H1 (cell line): ENCODE data around the gene PRICKLE3. TPM values are rescaled to one million over a fixed set of nuclear protein-coding genes. Genes with fewer than 3 reads are reported as not detected.

Experiments
- CTCF ChIA-PET: fragments of 300-600 bp; sonication (Branson Sonifier 250); formaldehyde crosslinking; loops from one replicate; lab custom pipeline; 2021; ENCODE audit not compliant: partially characterized antibody; lab: Charles Lee
- POLR2A ChIA-PET: fragments of 300-600 bp; sonication (Branson Sonifier 250); formaldehyde crosslinking; loops from one replicate; lab custom pipeline; 2021; ENCODE audit warnings: inconsistent platforms; ENCODE audit not compliant: partially characterized antibody; lab: Charles Lee
- DNase-seq, 2 experiments: peaks; one replicate each; pipeline versions ENCODE4 v3.0.0 to v3.0.0-alpha.2; 2010 to 2022; ENCODE audit warnings: low spot score in 2 of 2, low read depth in 1 of 2, mixed read lengths in 1 of 2
- FAIRE-seq: peaks from 2 replicates; lab custom pipeline; 2011; peaks lifted over from hg19 to GRCh38; lab: Jason Lieb, UNC
- H2AFZ ChIP-seq: 2 replicates; pipeline ENCODE4 v1.8.1; 2012; ENCODE audit warnings: low read length, inconsistent platforms
- H2AK5ac ChIP-seq: 2 replicates; pipeline ENCODE4 v1.6.1; 2013; ENCODE audit warnings: low read depth, low read length
- H2BK120ac ChIP-seq: replicated peaks from 2 replicates; pipeline ENCODE3; 2013; ENCODE audit warnings: low read depth, low read length, inconsistent platforms
- H2BK12ac ChIP-seq: 2 replicates; pipeline ENCODE4 v1.6.1; 2013; ENCODE audit warnings: low read depth, low read length
- H2BK15ac ChIP-seq: 2 replicates; pipeline ENCODE4 v1.6.1; 2013; ENCODE audit warnings: low read length
- H2BK20ac ChIP-seq: 2 replicates; pipeline ENCODE4 v1.6.1; 2013; ENCODE audit warnings: low read length
- H2BK5ac ChIP-seq: 2 replicates; pipeline ENCODE4 v1.6.1; 2013; ENCODE audit warnings: low read depth, low read length
- H3K14ac ChIP-seq: 2 replicates; pipeline ENCODE4 v1.6.1; 2013; ENCODE audit warnings: inconsistent platforms; ENCODE audit not compliant: insufficient read length
- H3K18ac ChIP-seq: 2 replicates; pipeline ENCODE4 v1.6.1; 2013; ENCODE audit warnings: low read length; ENCODE audit errors: extremely low read depth
- H3K23ac ChIP-seq: 2 replicates; pipeline ENCODE4 v1.6.1; 2013; ENCODE audit warnings: inconsistent platforms; ENCODE audit not compliant: insufficient read length
- H3K23me2 ChIP-seq: 2 replicates; pipeline ENCODE4 v1.6.1; 2013; ENCODE audit warnings: low read depth, low read length
- H3K27ac ChIP-seq: 2 replicates; pipeline ENCODE4 v1.6.1; 2011; ENCODE audit warnings: low read depth, low read length, inconsistent platforms
- H3K27me3 ChIP-seq, 4 experiments: replicated peaks in 1 of 4; 1 replicate in 1 of 4; 2 replicates in 3 of 4; pipeline versions ENCODE4 v1.6.1 to v1.8.1; 2011 to 2013; ENCODE audit warnings: low read length in 3 of 4, mild to moderate bottlenecking in 3 of 4, inconsistent platforms in 2 of 4, mixed read lengths in 2 of 4, moderate library complexity in 1 of 4; ENCODE audit not compliant: control insufficient read depth in 3 of 4, insufficient read depth in 3 of 4; ENCODE audit errors: extremely low read depth in 1 of 4
- H3K36me3 ChIP-seq, 4 experiments: 2 replicates each; pipeline versions ENCODE4 v1.6.1 to v1.8.1; 2011 to 2013; ENCODE audit warnings: mild to moderate bottlenecking in 4 of 4, low read length in 3 of 4, moderate library complexity in 2 of 4, control low read depth in 1 of 4, inconsistent platforms in 1 of 4; ENCODE audit not compliant: insufficient read depth in 4 of 4, control insufficient read depth in 2 of 4
- H3K4ac ChIP-seq: replicated peaks from 2 replicates; pipeline ENCODE3; 2013; ENCODE audit warnings: low read length, low read depth, mixed read lengths, inconsistent platforms; ENCODE audit not compliant: insufficient read length
- H3K4me1 ChIP-seq, 4 experiments: replicated peaks in 1 of 4; 1 replicate in 1 of 4; 2 replicates in 3 of 4; pipeline versions ENCODE4 v1.6.1 to v1.8.1; 2011 to 2013; ENCODE audit warnings: low read length in 3 of 4, inconsistent platforms in 2 of 4, mixed read lengths in 1 of 4; ENCODE audit not compliant: insufficient read depth in 4 of 4, control insufficient read depth in 3 of 4
- H3K4me2 ChIP-seq, 2 experiments: 2 replicates each; pipeline versions ENCODE4 v1.6.1 to v1.8.1; 2011 to 2013; ENCODE audit warnings: low read depth in 2 of 2, low read length in 2 of 2, control low read depth in 1 of 2, inconsistent platforms in 1 of 2, mild to moderate bottlenecking in 1 of 2; ENCODE audit not compliant: insufficient read depth in 1 of 2
- H3K4me3 ChIP-seq, 4 experiments: fragments of 200-600, 300-600 bp in 1 of 4; sonication (generic), shearing (Covaris generic), sonication (Bioruptor Twin) in 1 of 4; 2 replicates each; pipeline versions ENCODE4 v1.5.1 to v1.8.1; 2011 to 2016; ENCODE audit warnings: low read length in 4 of 4, low read depth in 3 of 4, control low read depth in 2 of 4, inconsistent platforms in 2 of 4, mild to moderate bottlenecking in 2 of 4, mixed read lengths in 1 of 4, moderate library complexity in 1 of 4; ENCODE audit not compliant: insufficient read depth in 2 of 4; ENCODE audit errors: extremely low read depth in 1 of 4
- H3K56ac ChIP-seq: replicated peaks from 2 replicates; pipeline ENCODE3; 2013; ENCODE audit warnings: low read depth, mild to moderate bottlenecking, mixed read lengths, low read length, inconsistent platforms; ENCODE audit not compliant: insufficient read length
- H3K79me1 ChIP-seq: 2 replicates; pipeline ENCODE4 v1.6.1; 2013; ENCODE audit warnings: low read depth, low read length, control low read depth
- H3K79me2 ChIP-seq, 2 experiments: 2 replicates each; pipeline versions ENCODE4 v1.6.1 to v1.8.1; 2012 to 2013; ENCODE audit warnings: low read length in 2 of 2, mild to moderate bottlenecking in 2 of 2, inconsistent platforms in 1 of 2; ENCODE audit not compliant: insufficient read depth in 2 of 2, control insufficient read depth in 1 of 2
- H3K9ac ChIP-seq, 4 experiments: replicated peaks in 1 of 4; 1 replicate in 1 of 4; 2 replicates in 3 of 4; pipeline versions ENCODE4 v1.6.1 to v1.8.1; 2011 to 2013; ENCODE audit warnings: low read depth in 3 of 4, low read length in 3 of 4, control low read depth in 2 of 4, mild to moderate bottlenecking in 2 of 4, moderate library complexity in 2 of 4, inconsistent platforms in 1 of 4; ENCODE audit errors: extremely low read depth in 1 of 4
- H3K9me3 ChIP-seq, 2 experiments: 2 replicates each; pipeline versions ENCODE4 v1.6.1 to v1.8.1; 2012 to 2013; ENCODE audit warnings: mild to moderate bottlenecking in 2 of 2, moderate library complexity in 2 of 2, control low read depth in 1 of 2, inconsistent platforms in 1 of 2, low read depth in 1 of 2, low read length in 1 of 2, mixed read lengths in 1 of 2; ENCODE audit not compliant: insufficient read depth in 2 of 2
- H4K20me1 ChIP-seq, 2 experiments: replicated peaks in 1 of 2; 2 replicates each; pipeline versions ENCODE3 to v1.8.1; 2011 to 2013; ENCODE audit warnings: inconsistent platforms in 2 of 2, low read length in 2 of 2, mild to moderate bottlenecking in 1 of 2; ENCODE audit not compliant: insufficient read depth in 2 of 2, control insufficient read depth in 1 of 2
- H4K5ac ChIP-seq: 2 replicates; pipeline ENCODE4 v1.6.1; 2013; ENCODE audit warnings: low read length, low read depth, mixed read lengths, inconsistent platforms; ENCODE audit not compliant: insufficient read length
- H4K8ac ChIP-seq: 2 replicates; pipeline ENCODE4 v1.8.0; 2013; ENCODE audit warnings: mild to moderate bottlenecking, moderate library complexity, low read length, inconsistent platforms; ENCODE audit not compliant: insufficient read depth; ENCODE audit errors: extremely low read depth
- H4K91ac ChIP-seq: replicated peaks from 2 replicates; pipeline ENCODE3; 2013; ENCODE audit warnings: low read length, mixed read lengths, inconsistent platforms; ENCODE audit not compliant: insufficient read length
- ASH2L ChIP-seq: fragments of 200-600, 300-600 bp; sonication (generic); IDR thresholded peaks from one replicate; pipeline ENCODE4 v1.7.1; 2017; ENCODE audit warnings: low read length
- CBX5 ChIP-seq: fragments of 300-800, 300-1000 bp; sonication (generic); IDR thresholded peaks from 2 replicates; pipeline ENCODE4 v1.7.1; 2016; ENCODE audit warnings: antibody characterized with exemption, low read length, low read depth
- CBX8 ChIP-seq: fragments of 300-800, 300-1000 bp; sonication (generic); IDR thresholded peaks from 2 replicates; pipeline ENCODE4 v1.7.1; 2016; ENCODE audit warnings: low read depth, low read length, borderline replicate concordance
- CHD1 ChIP-seq: IDR thresholded peaks from 2 replicates; pipeline ENCODE4 v1.6.1; 2012; ENCODE audit warnings: low read depth, low read length, improper control_type of control experiment
- KDM5A ChIP-seq: fragments of 200-600 bp; IDR thresholded peaks from 2 replicates; pipeline ENCODE4 v1.7.1; 2012; ENCODE audit warnings: mild to moderate bottlenecking, low read length, inconsistent platforms, mixed read lengths
- MAX ChIP-seq: IDR thresholded peaks from 2 replicates; pipeline ENCODE4 v1.6.1; 2012; ENCODE audit warnings: inconsistent platforms
- POLR2AphosphoS5 ChIP-seq: IDR thresholded peaks from 2 replicates; pipeline ENCODE4 v1.6.1; 2011; ENCODE audit warnings: low read depth, low read length
- SP4 ChIP-seq: IDR thresholded peaks from 2 replicates; pipeline ENCODE4 v1.6.1; 2012; ENCODE audit warnings: low read length, inconsistent platforms
- WGBS, 2 experiments: shearing (Covaris generic) in 1 of 2; methylation state at CpG; one replicate each; pipeline versions ENCODE4 v1.1.6 to v1.1.7; 2013 to 2015; ENCODE audit warnings: low lambda C conversion rate in 2 of 2, mixed read lengths in 2 of 2, inconsistent platforms in 1 of 2, low coverage in 1 of 2, missing lambda C conversion rate in 1 of 2; ENCODE audit not compliant: insufficient replicate concordance in 2 of 2, insufficient coverage in 1 of 2, insufficient read length in 1 of 2; ENCODE audit errors: extremely low coverage in 1 of 2, missing lambda C conversion rate in 1 of 2; 5-methylcytosine and 5-hydroxymethylcytosine counted together
- polyA plus RNA-seq, 7 experiments: library from polyadenylated mRNA; depleted of rRNA in 3 of 7; stranded (reverse) in 5 of 7; unstranded in 2 of 7; fragments of >200 nt in 5 of 7; fragments of 200-250 nt in 2 of 7; gene quantifications; 1 replicate in 5 of 7; 2 replicates in 1 of 7; 4 replicates in 1 of 7; pipeline versions ENCODE4 v1.2.1 to v1.2.3, GENCODE V29; 2011 to 2013; ENCODE audit warnings: missing spikeins in 2 of 7, mixed read lengths in 2 of 7
- total RNA-seq: library from RNA; stranded (reverse); fragmentation: NEBNext Ultra II Directional; extraction: Animal tissue kit (Norgen Biotek cat#: 25700); gene quantifications from 2 replicates; pipeline ENCODE4 v1.2.1, GENCODE V29; 2021

PRICKLE3 gene
- total and polyA plus RNA-seq, 2 of the 8 experiments (the other 6 are each of a cell fraction or from before 2014, with no cell fraction given): 9.1 to 10.6 TPM

- Histone ChIP-seq H3K4me2 (no peak overlapping the region), H2AFZ (no peak overlapping the region), H3K4ac (no peak overlapping the region), H2BK20ac (no peak overlapping the region), H3K27me3 (peaks cover 0 to 8% (median 5%) of the 10 kb centered on the region in 4 experiments; a peak in 5 of 7 replicates), H2BK5ac (no peak overlapping the region), H3K9ac (no peak overlapping the region), H4K8ac (no peak overlapping the region), H3K56ac (no peak overlapping the region), H3K4me1 (no peaks in the 10 kb centered on the region), H3K79me1 (no peaks in the 10 kb centered on the region), H3K4me3 (no peak overlapping the region), H3K23ac (no peak overlapping the region), H2BK15ac (no peak overlapping the region), H2BK120ac (no peak overlapping the region), H4K20me1 (peaks cover 0 to 5% of the 10 kb centered on the region in 2 experiments), H3K79me2 (no peaks in the 10 kb centered on the region), H3K18ac (no peak overlapping the region), H2AK5ac (no peak overlapping the region), H3K9me3 (no peaks in the 10 kb centered on the region), H3K36me3 (peaks cover 0 to 12% (median 3%) of the 10 kb centered on the region in 4 experiments; a peak in 5 of 8 replicates), H3K27ac (no peak overlapping the region), H4K5ac (no peak overlapping the region), H3K14ac (no peak overlapping the region), H4K91ac (no peak overlapping the region), H3K23me2 (peaks cover 5% of the 10 kb centered on the region; the same call in 1 of the 2 replicates), H2BK12ac (no peak overlapping the region)
- 100% methylated on average over 8 of the region's 43 CpGs; no CpG with 5 or more reads in 1 of the 2 experiments for WGBS, 2 experiments
- ChIA-PET POLR2A (interaction anchor here (1.2 kb wide), 1 partner anchor 60 kb away, joined by 3 read pairs; no protein-coding TSS in a partner anchor), CTCF (no interaction called here)
- TF ChIP-seq SP4: no peak
- no peak for TF ChIP-seq CBX8
- TF ChIP-seq KDM5A: no peak
- TF ChIP-seq MAX: no peak
- TF ChIP-seq ASH2L: no peak
- no peak for TF ChIP-seq CBX5
- no peak for TF ChIP-seq POLR2AphosphoS5
- TF ChIP-seq CHD1: no peak
- DNase-seq (no peak), FAIRE-seq (no peak)
These were observed 10.5 kb downstream of the PRICKLE3 start for GRCh38 chrX:49175435-49176274.
